K562 (cell line): ENCODE measurements around the gene LACTB. TPM values are rescaled to one million over a fixed set of nuclear protein-coding genes. Genes with fewer than 3 reads are reported as not detected.

Source experiments
- ATAC-seq: fragments of 200-7000 bp; cut with Tn5 transposase; 3 replicates; pipeline ENCODE4 v1.9.1; 2020; ENCODE audit warnings: moderate library complexity
- BruUV-seq: library from RNA; stranded (reverse); fragments of 400-500 nt; replicated peaks from 2 replicates; lab custom pipeline; 2021; lab: Mats Ljungman, UMichigan
- CTCF ChIA-PET: fragments of 300-600 bp; formaldehyde crosslinking; extraction: SDS; loops from one replicate; lab custom pipeline; 2021; ENCODE audit warnings: low intra/inter-chr PET ratio; lab: Yijun Ruan, JAX
- POLR2A ChIA-PET: fragments of 300-600, 350-650 bp; sonication (Branson Sonifier 250); formaldehyde crosslinking; extraction: SDS; loops from one replicate; lab custom pipeline; 2021; ENCODE audit warnings: antibody characterized with exemption, inconsistent platforms; lab: Yijun Ruan, JAX
- DNase-seq, 4 experiments: peaks; one replicate each; pipeline versions ENCODE4 v3.0.0 to v3.0.0-alpha.2; 2011 to 2018; ENCODE audit warnings: low spot score in 3 of 4, mixed read lengths in 3 of 4; ENCODE audit errors: extremely low read depth in 1 of 4
- FAIRE-seq: peaks from 2 replicates; lab custom pipeline; 2011; peaks lifted over from hg19 to GRCh38; lab: Jason Lieb, UNC
- H2AFZ ChIP-seq: 2 replicates; pipeline ENCODE4 v1.6.0; 2011; ENCODE audit warnings: low read depth, low read length, control low read depth, inconsistent platforms
- H3K27ac ChIP-seq: fragments of 200-600 bp; 3 replicates; pipeline ENCODE4 v1.8.0; 2011; ENCODE audit warnings: low read depth, mild to moderate bottlenecking, control low read depth, inconsistent platforms, low read length, moderate library complexity, mixed read lengths; ENCODE audit errors: extremely low read depth
- H3K27me3 ChIP-seq, 2 experiments: fragments of 300-600 bp in 1 of 2; 2 replicates in 1 of 2; 3 replicates in 1 of 2; pipeline versions ENCODE4 v1.6.0 to v1.8.0; 2011; ENCODE audit warnings: inconsistent platforms in 2 of 2, low read length in 2 of 2, mild to moderate bottlenecking in 1 of 2, mixed read lengths in 1 of 2, moderate library complexity in 1 of 2; ENCODE audit not compliant: control insufficient read depth in 2 of 2, insufficient read depth in 2 of 2
- H3K36me3 ChIP-seq: fragments of 300-600 bp; 3 replicates; pipeline ENCODE4 v1.8.0; 2011; ENCODE audit warnings: mild to moderate bottlenecking, low read length, inconsistent platforms; ENCODE audit not compliant: control insufficient read depth, insufficient read depth
- H3K4me1 ChIP-seq, 2 experiments: fragments of 200-600 bp in 1 of 2; replicated peaks in 1 of 2; 2 replicates in 1 of 2; 3 replicates in 1 of 2; pipeline versions ENCODE4 v1.5.1 to v1.8.0; 2011; ENCODE audit warnings: inconsistent platforms in 2 of 2, low read length in 2 of 2, mild to moderate bottlenecking in 1 of 2, mixed read lengths in 1 of 2, moderate library complexity in 1 of 2; ENCODE audit not compliant: control insufficient read depth in 2 of 2, insufficient read depth in 2 of 2
- H3K4me2 ChIP-seq: 2 replicates; pipeline ENCODE4 v1.6.1; 2011; ENCODE audit warnings: low read length, control low read depth, inconsistent platforms, mixed read lengths; ENCODE audit not compliant: insufficient read depth
- H3K4me3 ChIP-seq: fragments of 200-600 bp; sonication (generic), shearing (Covaris generic); 2 replicates; pipeline ENCODE4 v1.5.1; 2016; ENCODE audit warnings: control low read depth, inconsistent platforms
- H3K79me2 ChIP-seq: fragments of 200-600 bp; 3 replicates; pipeline ENCODE4 v1.8.0; 2011; ENCODE audit warnings: low read length, inconsistent platforms; ENCODE audit not compliant: control insufficient read depth, insufficient read depth
- H3K9ac ChIP-seq, 2 experiments: 2 replicates each; pipeline versions ENCODE4 v1.6.0 to v1.6.1; 2011; ENCODE audit warnings: low read depth in 2 of 2, low read length in 2 of 2, control low read depth in 1 of 2, inconsistent platforms in 1 of 2, mild to moderate bottlenecking in 1 of 2, mixed read lengths in 1 of 2; ENCODE audit not compliant: insufficient read depth in 1 of 2
- H3K9me1 ChIP-seq: one replicate; pipeline ENCODE4 v1.6.0; 2011; ENCODE audit warnings: inconsistent platforms, mild to moderate bottlenecking, low read length, moderate library complexity; ENCODE audit not compliant: control insufficient read depth, insufficient read depth
- H3K9me3 ChIP-seq: replicated peaks from 2 replicates; pipeline ENCODE4 v1.5.1; 2011; ENCODE audit warnings: low read depth, low read length, inconsistent platforms; ENCODE audit not compliant: control insufficient read depth, insufficient read depth
- H4K20me1 ChIP-seq: replicated peaks from 2 replicates; pipeline ENCODE4 v1.6.1; 2011; ENCODE audit warnings: low read length, inconsistent platforms, mixed read lengths; ENCODE audit not compliant: control insufficient read depth, insufficient read depth
- BRD9 ChIP-seq: fragments of 450-650 bp; IDR thresholded peaks from 2 replicates; pipeline ENCODE4 v1.6.1; 2018; ENCODE audit warnings: low read depth; ENCODE audit not compliant: partially characterized antibody
- MYC ChIP-seq, 2 experiments: fragments of 250-450 bp in 1 of 2; sonication (Bioruptor Pico) in 1 of 2; IDR thresholded peaks; 2 replicates each; pipeline versions ENCODE4 v1.5.1 to v1.6.1; 2012 to 2021; ENCODE audit warnings: low read depth in 2 of 2, borderline replicate concordance in 1 of 2, improper control_type of control experiment in 1 of 2, low read length in 1 of 2, mild to moderate bottlenecking in 1 of 2, moderate library complexity in 1 of 2
- RAD21 ChIP-seq, 2 experiments: fragments of 250-450 bp in 1 of 2; fragments of 450-650 bp in 1 of 2; sonication (Bioruptor Pico) in 1 of 2; formaldehyde crosslinking in 1 of 2; IDR thresholded peaks in 1 of 2; conservative IDR thresholded peaks in 1 of 2; 2 replicates each; pipeline versions ENCODE4 v1.4.0 to v1.8.0; 2020 to 2022; ENCODE audit warnings: mild to moderate bottlenecking in 2 of 2, moderate library complexity in 1 of 2
- ZC3H4 ChIP-seq: sonication (generic); formaldehyde crosslinking; IDR thresholded peaks from 2 replicates; pipeline ENCODE4 v1.9.0; 2021; ENCODE audit warnings: missing genetic modification reagents, borderline replicate concordance
- WGBS: fragments of 100-300 bp; shearing (Covaris generic); methylation state at CpG from one replicate; pipeline ENCODE4 v1.1.6; 2016; ENCODE audit warnings: low coverage, mixed read lengths; ENCODE audit not compliant: insufficient coverage; ENCODE audit errors: missing lambda C conversion rate; 5-methylcytosine and 5-hydroxymethylcytosine counted together
- in situ Hi-C: fragments of 300-500 bp; cut with MboI; formaldehyde crosslinking; loops from 4 replicates; pipeline ENCODE4 v1.15.0; 2018; ENCODE audit warnings: inconsistent platforms, mixed read lengths
- intact Hi-C: fragments of 100-400 bp; cut with micrococcal nuclease; formaldehyde crosslinking; loops from 2 replicates; pipeline ENCODE4 v1.14.2; 2022
- polyA plus RNA-seq, 8 experiments: library from polyadenylated mRNA; depleted of rRNA in 4 of 8; stranded (reverse) in 5 of 8; unstranded in 3 of 8; fragments of >200 nt; fragmentation: Nextera tagmentation in 2 of 8; fragmentation: Illumina TruSeq in 1 of 8; extraction: Ambion mirVana in 2 of 8; extraction: Trizol in 1 of 8; gene quantifications; 2 replicates each; pipeline versions ENCODE4 v1.2.1 to v1.2.3, GENCODE V29; 2011 to 2014; ENCODE audit warnings: inconsistent platforms in 1 of 8, missing spikeins in 1 of 8
- total RNA-seq, 7 experiments: library from RNA; depleted of rRNA in 6 of 7; stranded (reverse); fragments of >200 nt in 6 of 7; fragmentation: Illumina TruSeq in 2 of 7; extraction: Trizol in 2 of 7; gene quantifications; 2 replicates each; pipeline versions ENCODE4 v1.2.1 to v1.2.3, GENCODE V29; 2011 to 2021; ENCODE audit warnings: low replicate concordance in 1 of 7

The LACTB gene
- total and polyA plus RNA-seq, 9 of the 15 experiments (the other 6 are each of a cell fraction or from before 2014, with no cell fraction given): 3.1 to 15.5 (median 9.8) TPM

- H3K4me3 ChIP-seq: peak overlapping the region; percentile 57
- H3K9me1 ChIP-seq: no peaks in the 10 kb centered on the region
- peaks cover 26% of the 10 kb centered on the region; the same call in 2 of the 3 replicates for H3K36me3 ChIP-seq
- no peaks in the 10 kb centered on the region for H4K20me1 ChIP-seq
- FAIRE-seq (peak; percentile 55), ATAC-seq (0 out of 3 replicates have a peak, but pooled peaks have one; percentile 3), DNase-seq (peak in 1 of 4 experiments; percentile 15)
- H3K4me1 ChIP-seq: peaks cover 4 to 12% of the 10 kb centered on the region in 2 experiments; a peak in 3 of 5 replicates
- ChIA-PET CTCF (no interaction called here), POLR2A (interaction anchor here (0.7 to 2.1 kb wide), 12 partner anchors 7 to 136 kb away, joined by 3 to 8 read pairs (median 5); no protein-coding TSS in a partner anchor)
- H3K9me3 ChIP-seq: no peaks in the 10 kb centered on the region
- peaks cover 22% of the 10 kb centered on the region for H3K79me2 ChIP-seq
- whole genome bisulfite sequencing: 1% methylated on average over 10 of the region's 10 CpGs
- peak overlapping the region; percentile 93 for H3K4me2 ChIP-seq
- peak overlapping the region; percentile 81 to 99 for H3K9ac ChIP-seq
- in situ Hi-C loops (no loop called here), intact Hi-C loops (loop anchor here (2.0 to 5.0 kb wide), 3 partner anchors 36 to 121 kb away; partner anchors contain the start of gene APH1B)
- TF ChIP-seq MYC (IDR thresholded peaks at IDR 0.05; ENCODE audit: low read depth, low read length): no peak
- no peak for TF ChIP-seq MYC (CRISPR knock-in tag; IDR thresholded peaks at IDR 0.05; ENCODE audit: borderline replicate concordance, low read depth)
- TF ChIP-seq RAD21 (CRISPR knock-in tag; conservative IDR thresholded peaks at IDR 0.05 in 1 of 2, IDR thresholded peaks at IDR 0.05 in 1 of 2): peak in 1 of 2 experiments; percentile 15; a peak in 1 of 4 replicates
- TF ChIP-seq BRD9: no peak
- no peak for TF ChIP-seq ZC3H4
- peak overlapping the region; percentile 80 for H3K27ac ChIP-seq
- H2AFZ ChIP-seq: peak overlapping the region; percentile 80
- H3K27me3 ChIP-seq: no peaks in the 10 kb centered on the region
- no TSS peak for BruUV-seq
Observed at GRCh38 chr15:63156086-63156710, 34.5 kb downstream of the LACTB start.
